K562 (cell line): ENCODE results near the gene MEF2D. TPM values are rescaled to one million over a fixed set of nuclear protein-coding genes. Genes with fewer than 3 reads are reported as not detected.
A peak's percentile ranks its signal among the peaks of the same experiment; 100 is the strongest.

Experiments
- ARID2 ChIP-seq: fragments of 450-650 bp; IDR thresholded peaks from 2 replicates; pipeline ENCODE4 v1.6.1; 2017; ENCODE audit warnings: antibody characterized with exemption, mild to moderate bottlenecking
- ATF7 ChIP-seq: fragments of 450-650 bp; IDR thresholded peaks from 2 replicates; pipeline ENCODE4 v1.7.1; 2014; ENCODE audit warnings: mild to moderate bottlenecking, moderate library complexity
- FOSL1 ChIP-seq: fragments of 200-800 bp; sonication (Bioruptor generic); conservative IDR thresholded peaks from 2 replicates; pipeline ENCODE4 v1.6.1; 2016; ENCODE audit warnings: missing genetic modification characterization, missing compliant biosample characterization
- IRF9 ChIP-seq: fragments of 450-650 bp; IDR thresholded peaks from 2 replicates; pipeline ENCODE4 v1.6.1; 2016; ENCODE audit warnings: missing biosample characterization, missing genetic modification characterization
- JUN ChIP-seq, 2 experiments: sonication (generic) in 1 of 2; formaldehyde crosslinking in 1 of 2; IDR thresholded peaks; 2 replicates each; pipeline versions ENCODE4 v1.6.1 to v1.8.0; 2012 to 2022; ENCODE audit warnings: borderline replicate concordance in 2 of 2, mild to moderate bottlenecking in 2 of 2, improper control_type of control experiment in 1 of 2, low read depth in 1 of 2, low read length in 1 of 2, missing genetic modification reagents in 1 of 2
- NFATC3 ChIP-seq: fragments of 450-650 bp; IDR thresholded peaks from 2 replicates; pipeline ENCODE4 v1.6.1; 2017; ENCODE audit warnings: mild to moderate bottlenecking
- NR3C1 ChIP-seq: sonication (generic); formaldehyde crosslinking; IDR thresholded peaks from 2 replicates; pipeline ENCODE4 v1.8.1; 2022; ENCODE audit warnings: missing genetic modification reagents
- NRF1 ChIP-seq, 2 experiments: fragments of 450-650 bp; IDR thresholded peaks in 1 of 2; conservative IDR thresholded peaks in 1 of 2; 2 replicates each; pipeline ENCODE4 v1.6.1; 2014; ENCODE audit warnings: mild to moderate bottlenecking in 2 of 2
- PHF21A ChIP-seq: fragments of 450-650 bp; IDR thresholded peaks from 2 replicates; pipeline ENCODE4 v1.6.1; 2017; ENCODE audit warnings: low read depth, borderline replicate concordance
- PTBP1 ChIP-seq: fragments of 200-400 bp; formaldehyde crosslinking; IDR thresholded peaks from 2 replicates; pipeline ENCODE4 v1.6.1; 2017; ENCODE audit warnings: low read depth, low read length
- RAD21 ChIP-seq, 2 experiments: fragments of 250-450 bp in 1 of 2; fragments of 450-650 bp in 1 of 2; sonication (Bioruptor Pico) in 1 of 2; formaldehyde crosslinking in 1 of 2; IDR thresholded peaks in 1 of 2; conservative IDR thresholded peaks in 1 of 2; 2 replicates each; pipeline versions ENCODE4 v1.4.0 to v1.8.0; 2020 to 2022; ENCODE audit warnings: mild to moderate bottlenecking in 2 of 2, moderate library complexity in 1 of 2
- RBM39 ChIP-seq: fragments of 200-400 bp; formaldehyde crosslinking; optimal IDR thresholded peaks from 2 replicates; pipeline ENCODE3; 2018; ENCODE audit warnings: low read depth, low read length
- SMC3 ChIP-seq: conservative IDR thresholded peaks from 2 replicates; pipeline ENCODE4 v1.6.1; 2011; ENCODE audit warnings: low read depth, low read length, improper control_type of control experiment; ENCODE audit not compliant: insufficient read depth
- TAF15 ChIP-seq: fragments of 200-400 bp; formaldehyde crosslinking; IDR thresholded peaks from 2 replicates; pipeline ENCODE4 v1.6.1; 2017; ENCODE audit warnings: mild to moderate bottlenecking, low read depth, low read length, moderate library complexity
- TGIF2 ChIP-seq: sonication (generic); formaldehyde crosslinking; IDR thresholded peaks from 2 replicates; pipeline ENCODE4 v1.8.1; 2022; ENCODE audit warnings: mild to moderate bottlenecking, missing genetic modification reagents, moderate library complexity
- UBTF ChIP-seq, 2 experiments: IDR thresholded peaks; 2 replicates each; pipeline ENCODE4 v1.6.1; 2012; ENCODE audit warnings: improper control_type of control experiment in 2 of 2, low read depth in 2 of 2, low read length in 2 of 2, borderline replicate concordance in 1 of 2
- XRCC5 ChIP-seq: fragments of 200-400 bp; formaldehyde crosslinking; IDR thresholded peaks from 2 replicates; pipeline ENCODE4 v1.6.1; 2017; ENCODE audit warnings: low read depth, mild to moderate bottlenecking, low read length
- ZBTB43 ChIP-seq: sonication (generic); formaldehyde crosslinking; IDR thresholded peaks from 2 replicates; pipeline ENCODE4 v1.8.0; 2023; ENCODE audit warnings: mild to moderate bottlenecking, missing genetic modification reagents
- ZNF133 ChIP-seq: fragments of 250-450 bp; sonication (Bioruptor Pico); IDR thresholded peaks from 2 replicates; pipeline ENCODE4 v1.4.0; 2020; ENCODE audit warnings: mild to moderate bottlenecking
- ZNF24 ChIP-seq: fragments of 450-650 bp; IDR thresholded peaks from 2 replicates; pipeline ENCODE4 v1.6.1; 2016
- ZNF384 ChIP-seq: IDR thresholded peaks from 2 replicates; pipeline ENCODE4 v1.6.1; 2012; ENCODE audit warnings: low read depth, low read length, improper control_type of control experiment
- ZNF395 ChIP-seq: fragments of 200-800 bp; sonication (Bioruptor generic); IDR thresholded peaks from 2 replicates; pipeline ENCODE4 v1.6.1; 2017; ENCODE audit warnings: missing genetic modification characterization, missing compliant biosample characterization
- ZNF445 ChIP-seq: fragments of 250-450 bp; sonication (Bioruptor Pico); IDR thresholded peaks from 2 replicates; pipeline ENCODE4 v1.4.0; 2020; ENCODE audit warnings: low read depth, mild to moderate bottlenecking, moderate library complexity
- polyA plus RNA-seq, 8 experiments: library from polyadenylated mRNA; depleted of rRNA in 4 of 8; stranded (reverse) in 5 of 8; unstranded in 3 of 8; fragments of >200 nt; fragmentation: Nextera tagmentation in 2 of 8; fragmentation: Illumina TruSeq in 1 of 8; extraction: Ambion mirVana in 2 of 8; extraction: Trizol in 1 of 8; gene quantifications; 2 replicates each; pipeline versions ENCODE4 v1.2.1 to v1.2.3, GENCODE V29; 2011 to 2014; ENCODE audit warnings: inconsistent platforms in 1 of 8, missing spikeins in 1 of 8
- total RNA-seq, 7 experiments: library from RNA; depleted of rRNA in 6 of 7; stranded (reverse); fragments of >200 nt in 6 of 7; fragmentation: Illumina TruSeq in 2 of 7; extraction: Trizol in 2 of 7; gene quantifications; 2 replicates each; pipeline versions ENCODE4 v1.2.1 to v1.2.3, GENCODE V29; 2011 to 2021; ENCODE audit warnings: low replicate concordance in 1 of 7

MEF2D gene
- total and polyA plus RNA-seq, 9 of the 15 experiments (the other 6 are each of a cell fraction or from before 2014, with no cell fraction given): 0.10 to 19.5 (median 2.6) TPM

- no peak for TF ChIP-seq ZNF395 (CRISPR knock-in tag)
- no peak for TF ChIP-seq NRF1 (conservative IDR thresholded peaks at IDR 0.05 in 1 of 2, IDR thresholded peaks at IDR 0.05 in 1 of 2)
- no peak for TF ChIP-seq JUN (IDR thresholded peaks at IDR 0.05; ENCODE audit: borderline replicate concordance, low read depth, low read length)
- no peak for TF ChIP-seq JUN (CRISPR knock-in tag; IDR thresholded peaks at IDR 0.05; ENCODE audit: borderline replicate concordance)
- no peak for TF ChIP-seq RBM39
- TF ChIP-seq ZNF133 (CRISPR knock-in tag): no peak
- peak; percentile 85 to 98 for TF ChIP-seq RAD21 (CRISPR knock-in tag; conservative IDR thresholded peaks at IDR 0.05 in 1 of 2, IDR thresholded peaks at IDR 0.05 in 1 of 2)
- no peak for TF ChIP-seq ATF7
- no peak for TF ChIP-seq ZNF445 (CRISPR knock-in tag)
- TF ChIP-seq UBTF (IDR thresholded peaks at IDR 0.05; ENCODE audit: borderline replicate concordance in 1 of 2, low read depth in 2 of 2, low read length in 2 of 2): no peak
- no peak for TF ChIP-seq NR3C1 (CRISPR knock-in tag)
- TF ChIP-seq NFATC3: no peak
- no peak for TF ChIP-seq ZBTB43 (CRISPR knock-in tag)
- TF ChIP-seq ARID2: peak; percentile 82
- peak; percentile 100 for TF ChIP-seq ZNF24
- TF ChIP-seq FOSL1 (tag): no peak
- no peak for TF ChIP-seq XRCC5
- no peak for TF ChIP-seq TGIF2 (CRISPR knock-in tag)
- no peak for TF ChIP-seq TAF15
- no peak for TF ChIP-seq PHF21A
- TF ChIP-seq ZNF384: no peak
- TF ChIP-seq IRF9: no peak
- TF ChIP-seq PTBP1: no peak
- TF ChIP-seq SMC3: peak; percentile 88
Observed at GRCh38 chr1:156444407-156445001, 56.1 kb downstream of the MEF2D start (continued).
